Kidney (tissue), 14 donors: ENCODE results near the gene ATL1. TPM values are rescaled to one million over a fixed set of nuclear protein-coding genes. Genes with fewer than 3 reads are reported as not detected.
A peak's percentile ranks its signal among the peaks of the same experiment; 100 is the strongest.

Experiments
- DNase-seq, 5 donors: peaks; one replicate each; pipeline ENCODE4 v3.0.0-alpha.2; 2013 to 2020
- FAIRE-seq: peaks from 2 replicates; lab custom pipeline; 2012; peaks lifted over from hg19 to GRCh38; lab: Jason Lieb, UNC
- H3K27ac ChIP-seq, 2 donors: one replicate each; pipeline ENCODE4 v1.7.0; 2013; ENCODE audit warnings: low read depth in 2 of 2, low read length in 2 of 2, inconsistent platforms in 1 of 2
- H3K27me3 ChIP-seq: one replicate; pipeline ENCODE4 v1.7.1; 2013; ENCODE audit warnings: low read length, inconsistent platforms; ENCODE audit not compliant: control insufficient read depth, insufficient read depth
- H3K36me3 ChIP-seq, 3 donors: one replicate each; pipeline versions ENCODE4 v1.7.0 to v1.7.1; 2013; ENCODE audit warnings: low read length in 3 of 3, control low read depth in 1 of 3, inconsistent platforms in 1 of 3; ENCODE audit not compliant: insufficient read depth in 3 of 3, control insufficient read depth in 2 of 3
- H3K4me1 ChIP-seq, 3 donors: one replicate each; pipeline versions ENCODE4 v1.7.0 to v1.7.1; 2013; ENCODE audit warnings: low read length in 3 of 3, inconsistent platforms in 1 of 3, low read depth in 1 of 3; ENCODE audit not compliant: control insufficient read depth in 2 of 3, insufficient read depth in 2 of 3
- H3K4me3 ChIP-seq, 3 donors: one replicate each; pipeline versions ENCODE4 v1.7.0 to v1.8.1; 2013; ENCODE audit warnings: low read length in 3 of 3, control low read depth in 1 of 3, inconsistent platforms in 1 of 3
- H3K9ac ChIP-seq, 3 donors: one replicate each; pipeline versions ENCODE4 v1.7.0 to v1.7.1; 2013; ENCODE audit warnings: low read length in 3 of 3, control low read depth in 1 of 3, inconsistent platforms in 1 of 3
- H3K9me3 ChIP-seq, 3 donors: one replicate each; pipeline versions ENCODE4 v1.7.0 to v1.7.1; 2013; ENCODE audit warnings: low read length in 3 of 3, control low read depth in 1 of 3, inconsistent platforms in 1 of 3; ENCODE audit not compliant: control insufficient read depth in 2 of 3, insufficient read depth in 1 of 3
- CTCF ChIP-seq: IDR thresholded peaks from 3 replicates; pipeline ENCODE4 v1.5.1; 2012; ENCODE audit warnings: mild to moderate bottlenecking, moderate library complexity, borderline replicate concordance; ENCODE audit not compliant: insufficient read depth; ENCODE audit errors: extremely low read depth
- intact Hi-C: fragments of 100-400 bp; cut with DNase I; formaldehyde crosslinking; loops from one replicate; pipeline ENCODE4 v1.11.1; 2022
- polyA plus RNA-seq: library from polyadenylated mRNA; stranded (reverse); fragments of 350-450 nt; fragmentation: Illumina TruSeq; extraction: RNeasy Lipid Tissue Mini Kit (QIAGEN cat#74804); gene quantifications from one replicate; pipeline ENCODE4 v1.2.3, GENCODE V29; 2014; ENCODE audit warnings: low read depth, low replicate concordance; ENCODE audit not compliant: insufficient read depth
- total RNA-seq: library from RNA; stranded (reverse); fragmentation: NEBNext Ultra II Directional; extraction: Animal tissue kit (Norgen Biotek cat#: 25700); gene quantifications from one replicate; pipeline ENCODE4 v1.2.1, GENCODE V29; 2021
- donor health status: control.
- donor health status: control.
- donor health status: control.
- donor health status: control.
- donor health status: control.
- donor health status: DM: yes; HTN: yes; CAD: no.
- donor health status: Normal renal cell carcinoma (clear cell type).

Gene ATL1
- total and polyA plus RNA-seq, 2 donors from 2014 or later = 4.0 to 5.9 TPM

- H3K4me3 ChIP-seq = no peak overlapping the region
- no peak for DNase-seq
- no peak for FAIRE-seq
- H3K9me3 ChIP-seq = no peaks in the 10 kb centered on the region
- intact Hi-C loops = loop anchor here (10.0 kb wide), 1 partner anchor 159 kb away; no protein-coding TSS in a partner anchor
- no peaks in the 10 kb centered on the region for H3K27me3 ChIP-seq
- H3K36me3 ChIP-seq = no peaks in the 10 kb centered on the region
- no peak for TF ChIP-seq CTCF
- H3K9ac ChIP-seq = no peak overlapping the region
- H3K4me1 ChIP-seq = no peaks in the 10 kb centered on the region
- H3K27ac ChIP-seq = no peak overlapping the region
These were observed 55.6 kb downstream of the ATL1 start for GRCh38 chr14:50615552-50615951.

GRCh38 chr14:50616275-50616674 is 56.3 kb downstream of the ATL1 start:
- H3K9ac ChIP-seq = no peak overlapping the region
- H3K27ac ChIP-seq = no peak overlapping the region
- no peak for DNase-seq
- no peaks in the 10 kb centered on the region for H3K27me3 ChIP-seq
- H3K4me3 ChIP-seq = no peak overlapping the region
- H3K4me1 ChIP-seq = no peaks in the 10 kb centered on the region
- H3K9me3 ChIP-seq = no peaks in the 10 kb centered on the region
- H3K36me3 ChIP-seq = no peaks in the 10 kb centered on the region
- intact Hi-C loops = loop anchor here (10.0 kb wide), 1 partner anchor 159 kb away; no protein-coding TSS in a partner anchor
- TF ChIP-seq CTCF = no peak
- FAIRE-seq = no peak

GRCh38 chr14:50619569-50620141 is 59.7 kb downstream of the ATL1 start:
- Histone ChIP-seq H3K27me3 (no peaks in the 10 kb centered on the region), H3K9me3 (no peaks in the 10 kb centered on the region), H3K27ac (no peak overlapping the region), H3K36me3 (no peaks in the 10 kb centered on the region), H3K4me1 (no peaks in the 10 kb centered on the region), H3K9ac (no peak overlapping the region), H3K4me3 (no peak overlapping the region)
- DNase-seq (peak in 2 of 5 donors; percentile 36 to 47), FAIRE-seq (no peak)
- peak; percentile 67 for TF ChIP-seq CTCF
- intact Hi-C loops = loop anchor here (10.0 kb wide), 1 partner anchor 155 kb away; no protein-coding TSS in a partner anchor
